Suppressor macrophage treated with lipopolysaccharide for 1 hour (primary cell): ENCODE data around the gene F2.

Experiments used
- DNase-seq, 3 donors: peaks; one replicate each; pipeline ENCODE4 v3.0.0-alpha.2; 2020 to 2022

The F2 gene

GRCh38 chr11:46719048-46719542, at the start of gene F2:
Gene F2 (plus strand): TSS chr11:46719213. CDS start chr11:46719236, 23 bp downstream.
- DNase-seq: no peak

- peak; percentile 26 to 35 (median 26) for DNase-seq
These were observed 49.3 kb upstream of the F2 start for GRCh38 chr11:46669711-46670139.

- peak in 1 of 3 donors; percentile 3 for DNase-seq
These were observed 48.5 kb upstream of the F2 start for GRCh38 chr11:46670521-46670920.

GRCh38 chr11:46671958-46672315, 47.1 kb upstream of the F2 start:
- DNase-seq: no peak

- DNase-seq: peak in 1 of 3 donors; percentile 6
These were observed 46.6 kb upstream of the F2 start for GRCh38 chr11:46672381-46672839.

- DNase-seq: no peak
These were observed 45.1 kb upstream of the F2 start for GRCh38 chr11:46673713-46674462.

- peak; percentile 23 to 32 (median 25) for DNase-seq
These were observed 44.3 kb upstream of the F2 start for GRCh38 chr11:46674463-46675287.

GRCh38 chr11:46675288-46675851, 43.6 kb upstream of the F2 start:
- peak; percentile 54 to 79 (median 56) for DNase-seq

- no peak for DNase-seq
These were observed 43.1 kb upstream of the F2 start for GRCh38 chr11:46675949-46676348.

GRCh38 chr11:46676436-46677158, 42.4 kb upstream of the F2 start:
- DNase-seq: peak; percentile 71 to 73 (median 72)

- no peak for DNase-seq
These were observed 41.8 kb upstream of the F2 start for GRCh38 chr11:46677169-46677568.

- no peak for DNase-seq
These were observed 40.8 kb upstream of the F2 start for GRCh38 chr11:46677991-46678740.

GRCh38 chr11:46678741-46679130, 40.3 kb upstream of the F2 start:
- no peak for DNase-seq

GRCh38 chr11:46679241-46680163, 39.5 kb upstream of the F2 start:
- no peak for DNase-seq

GRCh38 chr11:46680164-46680760, 38.8 kb upstream of the F2 start:
- DNase-seq: no peak

- no peak for DNase-seq
These were observed 38.2 kb upstream of the F2 start for GRCh38 chr11:46680815-46681214.

GRCh38 chr11:46681814-46682213, 37.2 kb upstream of the F2 start:
- DNase-seq: no peak

- DNase-seq: no peak
These were observed 36.0 kb upstream of the F2 start for GRCh38 chr11:46682773-46683752.

- DNase-seq: no peak
These were observed 34.6 kb upstream of the F2 start for GRCh38 chr11:46684367-46684766.
